GM04504 (cell line): Measurements from ENCODE around the gene MED12.

Source experiments
- DNase-seq: peaks from one replicate; pipeline ENCODE4 v3.0.0-alpha.2; 2012; ENCODE audit warnings: low read depth

Gene MED12

GRCh38 chrX:71107245-71107644 lies 11.2 kb upstream of the MED12 start:
- DNase-seq, result no peak

- no peak for DNase-seq
These were observed 10.5 kb upstream of the MED12 start for GRCh38 chrX:71107762-71108360.

- no peak for DNase-seq
These were observed 9.3 kb upstream of the MED12 start for GRCh38 chrX:71109051-71109450.

- no peak for DNase-seq
These were observed 7.1 kb upstream of the MED12 start, which contains the start of gene IL2RG for GRCh38 chrX:71111141-71111843. IL2RG (minus strand) TSS chrX:71111577; CDS start chrX:71111539, 38 bp downstream.

GRCh38 chrX:71111921-71112431 lies 6.4 kb upstream of the MED12 start:
- no peak for DNase-seq

- DNase-seq, result no peak
These were observed 1.0 kb upstream of the MED12 start for GRCh38 chrX:71117358-71117757.

DNA sequence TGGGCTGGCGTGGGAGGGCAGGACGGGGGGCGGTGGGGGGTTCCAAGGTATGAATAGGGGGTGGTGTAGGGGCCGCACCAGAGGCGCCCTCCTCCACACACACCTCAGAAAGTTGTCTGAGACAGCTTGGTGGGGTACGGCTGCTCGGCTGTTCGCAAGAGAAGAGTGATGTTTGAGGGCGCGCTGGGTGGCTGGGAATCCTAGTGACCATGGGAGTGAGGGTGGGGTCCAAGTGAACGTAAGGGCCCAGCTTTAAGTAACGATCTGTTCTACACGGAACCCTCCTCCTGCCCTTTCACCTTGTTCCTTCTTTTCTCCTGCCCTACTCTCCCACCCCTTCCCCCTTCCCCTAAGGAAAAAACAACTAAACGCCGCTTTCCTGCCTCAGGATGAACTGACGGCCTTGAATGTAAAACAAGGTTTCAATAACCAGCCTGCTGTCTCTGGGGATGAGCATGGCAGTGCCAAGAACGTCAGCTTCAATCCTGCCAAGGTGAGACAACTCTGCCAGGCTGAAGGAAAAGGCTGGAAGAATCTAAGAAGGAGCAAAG lies 664 bp downstream of the MED12 start:
- no peak for DNase-seq

DNA sequence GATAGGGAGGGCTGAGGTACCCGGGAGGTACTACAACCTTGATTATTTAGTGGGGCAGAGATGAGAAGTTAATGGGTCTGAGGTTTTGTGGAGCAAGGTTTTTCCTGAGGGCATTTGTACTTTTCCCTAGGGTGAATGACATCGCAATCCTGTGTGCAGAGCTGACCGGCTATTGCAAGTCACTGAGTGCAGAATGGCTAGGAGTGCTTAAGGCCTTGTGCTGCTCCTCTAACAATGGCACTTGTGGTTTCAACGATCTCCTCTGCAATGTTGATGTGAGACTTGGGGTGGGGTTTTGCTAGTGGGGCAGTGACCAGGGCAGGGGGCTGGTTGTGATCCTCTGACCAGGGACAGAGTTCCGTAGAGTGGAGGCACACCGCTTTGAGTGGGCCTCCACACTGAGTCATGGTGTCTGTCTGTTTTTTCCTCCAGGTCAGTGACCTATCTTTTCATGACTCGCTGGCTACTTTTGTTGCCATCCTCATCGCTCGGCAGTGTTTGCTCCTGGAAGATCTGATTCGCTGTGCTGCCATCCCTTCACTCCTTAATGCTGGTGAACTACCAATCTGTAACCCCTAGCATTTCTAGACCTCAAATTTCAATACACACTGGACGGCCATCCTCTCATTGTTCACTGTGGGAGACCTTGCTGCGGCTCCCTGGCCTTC lies 9.9 kb downstream of the MED12 start:
- DNase-seq, result no peak

GRCh38 chrX:71128915-71129765 lies 10.7 kb downstream of the MED12 start:
- peak; percentile 15 for DNase-seq

DNA sequence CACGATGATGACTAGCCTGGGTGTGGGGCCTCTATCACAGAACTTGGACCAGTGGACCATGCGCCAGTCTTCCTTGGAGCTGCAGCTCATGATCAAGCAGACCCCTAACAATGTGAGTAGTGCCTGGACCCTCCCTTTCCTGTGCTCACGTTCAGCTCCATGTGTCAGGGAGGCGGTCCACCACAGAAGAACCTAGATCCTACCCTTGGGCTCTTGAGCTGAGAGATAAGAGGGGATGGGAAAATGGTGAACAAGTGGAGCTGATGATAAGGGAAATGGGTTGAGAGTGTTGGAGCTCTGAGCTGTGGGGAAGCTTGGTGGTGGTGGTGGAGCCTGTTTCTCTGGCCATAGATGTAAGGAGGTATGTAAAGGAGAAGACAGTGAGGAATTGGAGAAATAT lies 13.1 kb downstream of the MED12 start:
- no peak for DNase-seq

DNA sequence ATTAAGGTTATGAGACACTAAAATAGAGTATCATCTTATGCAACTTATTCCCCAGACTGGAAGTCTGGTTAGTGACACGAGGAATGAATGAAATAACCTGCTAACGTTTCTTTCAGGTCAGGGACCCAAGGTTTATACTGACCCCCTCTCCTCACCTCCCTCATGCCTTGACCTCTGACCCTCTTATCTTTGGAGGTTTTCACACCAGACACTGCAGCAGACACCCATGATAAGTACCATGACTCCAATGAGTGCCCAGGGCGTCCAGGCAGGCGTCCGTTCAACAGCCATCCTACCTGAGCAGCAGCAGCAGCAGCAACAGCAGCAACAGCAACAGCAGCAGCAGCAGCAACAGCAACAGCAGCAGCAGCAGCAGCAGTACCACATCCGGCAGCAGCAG lies 22.0 kb downstream of the MED12 start:
- DNase-seq, result no peak

- no peak for DNase-seq
These were observed 25.1 kb downstream of the MED12 start for GRCh38 chrX:71143508-71143907.

DNA sequence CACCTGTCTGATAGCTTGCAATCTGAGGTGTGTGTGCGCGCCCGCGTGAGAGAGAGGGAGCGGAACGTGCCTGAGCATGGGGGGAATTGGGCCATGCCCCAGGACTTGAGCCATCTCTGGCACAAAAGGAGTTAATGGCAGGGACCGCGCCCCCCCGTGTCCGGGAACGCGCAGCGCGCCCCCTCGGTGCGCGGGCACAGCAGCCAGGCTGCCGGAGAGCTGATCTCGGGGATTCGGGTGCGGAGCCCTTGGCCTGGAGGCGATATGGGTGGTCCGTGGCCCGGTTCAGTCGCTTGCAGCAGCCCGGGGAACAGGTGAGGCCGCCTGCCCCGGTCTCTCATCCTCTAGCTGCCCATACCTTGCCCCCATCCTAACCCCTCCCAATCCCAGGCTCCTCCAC lies 26.3 kb downstream of the MED12 start, which contains the start of gene NLGN3:
Gene NLGN3, plus strand, starts transcription at position 191 of the 400 bp plus-strand sequence. CDS start 2,909 bp downstream, outside the sequence.
- no peak for DNase-seq

- DNase-seq, result no peak
These were observed 29.3 kb downstream of the MED12 start for GRCh38 chrX:71147496-71148277.

DNA sequence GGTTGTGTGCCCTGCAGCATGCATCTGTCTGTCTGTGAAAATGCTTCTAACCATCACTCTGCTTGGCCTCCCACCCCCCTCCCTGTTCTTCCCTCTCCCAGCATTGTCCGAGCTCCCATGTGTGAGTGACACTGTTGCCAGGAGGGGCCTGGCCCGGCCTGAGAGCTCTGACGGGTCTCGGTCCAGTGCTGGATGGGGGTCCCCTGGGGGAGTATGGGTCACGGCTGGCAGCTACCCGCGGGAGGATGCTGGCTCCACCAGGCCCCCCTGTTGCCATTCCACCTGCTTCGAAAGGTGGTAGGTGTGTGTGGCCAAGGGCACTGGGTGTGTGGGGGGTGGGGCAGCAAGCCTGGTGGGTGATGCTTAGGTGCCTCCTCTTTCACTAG lies 29.9 kb downstream of the MED12 start:
- DNase-seq, result no peak

DNA sequence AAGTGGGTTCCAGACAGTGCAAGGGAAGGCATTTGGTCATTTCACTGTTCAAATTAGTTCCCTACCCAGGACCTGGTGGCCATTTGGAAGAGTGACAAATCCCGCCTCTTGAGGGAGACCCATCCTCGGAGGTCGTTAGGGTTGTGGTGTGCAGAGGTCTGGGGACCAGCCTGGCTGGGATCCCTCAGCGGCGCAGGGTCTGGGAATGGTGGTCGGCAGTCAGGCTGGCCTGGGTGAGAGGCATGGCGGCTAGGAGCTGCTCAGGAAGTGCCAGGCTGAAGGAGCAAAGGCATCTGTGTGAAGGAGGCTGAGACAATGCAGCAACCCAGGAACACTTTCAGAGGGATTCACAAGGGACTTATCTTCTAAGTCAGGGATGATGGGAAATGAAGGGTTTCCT lies 33.0 kb downstream of the MED12 start:
- no peak for DNase-seq

DNA sequence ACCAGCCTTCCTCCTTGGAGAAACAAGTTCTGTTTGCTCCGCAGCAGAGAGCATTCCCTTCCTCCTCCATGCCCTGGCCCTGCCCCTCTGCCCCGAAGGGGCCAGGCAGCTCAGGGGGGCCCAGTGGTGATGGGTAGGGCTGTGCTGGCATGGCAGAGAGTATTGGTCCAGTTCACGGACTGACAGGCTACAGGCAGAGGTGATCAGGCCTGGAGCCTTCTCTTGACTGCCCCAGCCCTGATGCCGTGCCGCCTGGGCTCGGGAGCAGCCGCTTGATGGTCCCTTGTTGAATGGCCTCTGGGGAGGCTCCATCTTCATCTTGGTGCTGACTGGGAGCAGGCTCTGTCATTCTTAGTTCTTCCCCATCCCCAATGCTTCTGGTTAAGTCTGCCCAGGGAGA lies 35.8 kb downstream of the MED12 start:
- no peak for DNase-seq

GRCh38 chrX:71154641-71155040 lies 36.2 kb downstream of the MED12 start:
- no peak for DNase-seq

- DNase-seq, result no peak
These were observed 40.2 kb downstream of the MED12 start for GRCh38 chrX:71158603-71159002.

- no peak for DNase-seq
These were observed 40.9 kb downstream of the MED12 start for GRCh38 chrX:71159335-71159734.

DNA sequence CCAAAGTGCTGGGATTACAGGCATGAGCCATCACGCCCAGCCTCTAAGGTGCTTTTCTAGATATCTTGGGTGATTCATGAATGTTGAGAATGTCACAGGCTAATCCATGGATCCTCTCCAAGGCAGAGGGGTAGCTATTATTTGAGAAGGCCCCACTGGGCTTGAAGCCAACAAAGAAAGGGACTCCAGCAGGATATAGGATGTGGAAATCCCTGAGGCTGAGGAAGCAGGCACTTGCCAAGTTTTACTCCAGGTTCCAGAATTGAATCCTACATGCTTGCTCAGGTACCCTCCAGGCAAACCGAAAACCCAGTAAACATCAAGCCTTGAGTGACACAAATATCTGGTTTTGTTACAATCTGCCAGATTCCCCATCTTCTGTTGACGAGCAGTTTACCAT lies 42.1 kb downstream of the MED12 start:
- no peak for DNase-seq
